ENCODE data around the gene CXADR.

The CXADR gene

DNA sequence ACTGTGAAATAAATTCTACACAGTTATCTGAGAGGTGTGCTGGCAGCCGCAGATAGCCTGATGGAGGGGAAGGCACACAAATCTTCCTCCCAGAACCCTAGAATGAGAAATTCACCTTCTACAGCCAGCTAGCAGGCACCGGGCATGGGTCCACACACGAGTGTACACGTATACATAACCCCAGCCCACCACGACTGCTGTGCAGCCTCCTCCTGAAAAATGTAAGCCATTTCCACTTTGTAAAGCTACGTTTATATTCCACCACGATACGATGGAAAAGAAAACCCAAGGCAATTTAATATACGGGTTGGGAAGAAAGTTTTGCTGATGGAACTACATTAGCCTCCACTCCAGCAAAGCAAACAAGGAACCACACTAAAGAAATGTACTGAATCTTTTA lies 98.1 kb downstream of the CXADR start:
- peak; percentile 1 for DNase-seq

DNA sequence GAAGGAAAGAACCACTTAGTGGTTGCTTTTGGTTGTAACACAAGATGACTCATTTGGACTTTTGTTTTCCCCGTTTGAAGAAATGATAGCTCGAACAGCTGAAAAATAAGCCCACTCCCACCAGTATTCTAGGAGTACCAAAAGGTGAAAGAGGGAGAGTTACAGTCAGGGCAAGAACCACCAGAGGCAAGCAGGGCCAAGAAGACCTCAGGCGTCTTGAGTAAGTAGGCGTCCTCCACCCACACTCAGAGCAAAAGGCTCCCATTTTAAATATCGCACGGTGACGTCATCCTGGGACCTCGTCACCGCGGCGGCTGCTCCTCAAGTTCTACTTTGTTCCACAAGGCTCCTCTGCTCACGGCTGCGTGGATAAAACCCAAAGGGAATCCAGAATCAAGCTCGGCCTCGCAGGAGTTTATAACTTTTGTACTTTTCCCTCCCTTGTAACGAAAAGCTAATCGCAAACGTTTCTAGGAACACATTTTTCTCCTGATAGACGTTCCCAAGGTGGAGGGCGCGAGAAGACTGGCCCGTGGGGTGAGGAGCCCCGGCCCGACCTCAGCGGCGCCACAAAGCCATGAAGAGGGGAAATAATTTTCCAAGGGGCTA lies 98.7 kb downstream of the CXADR start:
- DNase-seq = peak; percentile 66

DNA sequence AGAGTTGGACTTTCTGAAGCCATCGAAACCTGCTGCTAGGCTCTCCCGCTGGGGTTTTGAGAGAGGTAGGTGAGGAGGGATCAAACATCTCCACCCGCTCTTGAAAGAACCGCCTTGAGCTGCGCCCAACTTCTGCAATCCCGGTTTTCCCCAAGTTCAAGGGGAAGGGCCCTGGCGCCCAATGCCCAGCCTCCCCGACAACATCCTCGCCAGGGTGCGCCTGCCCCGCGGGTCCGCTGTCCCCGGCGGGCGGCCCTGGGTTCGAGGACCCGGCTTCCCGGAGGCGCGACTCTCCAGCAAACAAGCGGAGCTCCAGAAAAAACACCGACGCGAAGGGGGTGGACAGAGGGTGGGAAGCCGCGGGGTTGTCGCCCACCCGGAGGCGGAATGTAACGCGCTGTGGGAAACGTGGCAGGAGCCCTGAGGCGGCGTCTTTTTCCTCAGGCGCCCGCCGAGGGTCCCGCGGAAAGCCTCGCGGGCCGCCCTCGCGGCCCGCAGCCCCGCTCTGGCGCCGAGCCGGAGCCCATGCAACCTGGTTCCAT lies 99.3 kb downstream of the CXADR start:
- DNase-seq = peak; percentile 19

DNA sequence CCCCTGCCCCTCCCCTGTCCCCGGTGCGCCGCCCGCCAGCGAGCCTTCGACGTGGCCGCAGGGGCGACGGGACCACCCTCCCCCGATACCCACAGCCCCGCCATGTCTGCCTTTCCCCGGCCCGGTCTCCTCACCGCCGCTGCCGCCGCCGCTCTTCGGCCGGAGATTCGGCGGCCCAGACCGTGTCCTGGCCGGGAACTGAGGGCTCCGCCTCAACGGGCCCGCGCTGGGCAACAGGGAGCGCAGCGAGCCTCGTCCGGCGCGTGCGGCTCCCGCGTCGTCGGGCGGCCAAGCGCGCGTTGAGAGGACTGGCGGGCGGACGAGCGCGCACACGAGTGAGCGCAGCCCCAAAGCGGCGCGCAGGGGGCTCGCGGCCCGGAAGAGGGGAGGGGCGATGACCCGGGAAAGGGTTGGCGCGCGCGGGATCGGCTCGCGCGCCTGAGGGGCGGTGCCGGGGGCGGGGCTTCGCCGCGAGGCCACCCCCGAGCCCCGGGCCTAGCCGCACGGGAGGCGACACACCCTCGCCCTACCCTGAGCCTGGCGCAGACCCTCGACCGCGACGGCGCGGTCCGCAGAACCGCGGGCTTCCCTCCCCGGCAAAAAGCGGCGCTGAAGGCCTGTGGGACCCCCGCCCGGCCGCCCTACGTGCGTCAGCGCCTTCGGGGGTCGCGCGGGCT lies 99.9 kb downstream of the CXADR start, which contains the start of gene BTG3:
BTG3 (minus strand) TSS at position 337 of the 677 bp plus-strand sequence. CDS start 3,757 bp downstream, outside the sequence.
- DNase-seq = peak; percentile 72

DNA sequence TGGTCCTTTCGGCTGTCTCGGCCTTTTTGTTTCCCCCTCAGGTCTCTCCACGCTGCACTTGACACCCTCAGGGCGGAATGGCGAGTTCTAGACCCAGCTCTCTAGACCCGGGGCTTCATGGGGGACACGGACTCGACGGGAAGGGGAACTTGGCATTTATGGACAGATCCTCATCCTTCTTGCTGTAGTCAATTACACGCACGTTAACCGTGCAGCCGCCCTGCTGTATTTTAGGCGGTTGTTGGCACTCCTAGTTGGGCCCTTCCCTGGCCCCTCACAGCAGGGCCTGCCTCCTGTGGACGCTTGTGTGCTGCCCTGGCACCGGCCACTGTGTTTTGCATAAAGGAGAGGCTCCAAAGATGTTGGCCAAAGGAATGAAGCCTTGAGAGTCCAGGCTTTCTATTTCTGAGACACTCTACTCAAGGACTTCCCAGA lies 100.4 kb downstream of the CXADR start:
- DNase-seq = peak; percentile 6

DNA sequence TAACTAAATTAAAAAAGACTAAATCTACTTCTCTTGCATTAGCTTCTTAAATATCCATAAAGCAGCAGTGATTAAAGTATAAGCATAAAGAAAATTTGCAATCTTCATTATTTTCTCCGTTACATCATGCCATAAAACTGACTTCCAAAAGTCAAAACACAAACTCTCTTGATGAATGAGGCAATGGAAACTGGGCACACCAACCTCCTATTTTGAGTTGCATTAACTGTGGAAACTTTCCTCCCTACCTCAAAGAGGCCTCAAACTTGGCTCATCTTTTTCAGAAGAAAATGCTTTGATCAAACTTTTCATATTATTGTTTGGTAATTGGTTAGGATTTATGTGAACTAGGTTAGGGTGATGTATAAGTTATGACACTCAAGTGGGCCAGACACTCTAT lies 104.0 kb downstream of the CXADR start:
- DNase-seq = no peak

DNA sequence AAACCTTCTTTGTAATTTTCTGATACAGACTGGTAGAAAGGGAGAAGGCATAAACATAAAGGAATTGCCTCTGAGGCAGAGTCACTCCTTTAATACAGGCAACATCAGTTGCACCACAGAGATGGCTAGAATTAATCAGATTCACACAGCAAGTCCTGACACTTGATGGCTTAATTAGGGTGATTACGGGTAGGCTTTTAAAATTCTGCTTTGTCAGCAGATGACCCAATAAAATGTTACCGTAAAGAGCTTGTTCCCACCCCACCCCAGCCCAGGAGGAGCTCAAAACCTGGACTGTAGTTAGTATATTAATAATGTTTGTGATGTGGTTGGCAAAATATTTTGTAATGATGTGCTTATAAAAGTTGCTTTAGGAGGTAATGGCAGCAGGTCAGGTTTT lies 109.2 kb downstream of the CXADR start:
- no peak for DNase-seq

DNA sequence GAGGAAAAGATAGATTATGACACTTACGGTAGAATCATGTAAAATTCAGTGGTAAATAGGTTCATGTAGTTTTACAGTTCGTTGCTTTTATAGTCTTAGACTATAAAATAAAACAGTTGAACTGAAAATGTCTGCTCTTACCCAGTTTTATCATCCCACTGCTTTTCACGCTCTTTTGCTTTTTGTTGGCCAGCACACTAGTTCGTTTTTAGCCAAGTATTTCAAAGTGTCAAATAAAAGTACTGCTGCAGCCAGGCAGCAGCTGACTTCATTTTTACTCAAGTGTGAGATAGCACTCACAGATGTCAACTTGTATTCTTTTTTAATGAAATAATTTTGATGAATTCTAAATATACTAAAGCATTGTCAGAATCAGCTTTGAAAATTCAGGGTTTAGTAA lies 118.4 kb downstream of the CXADR start:
- no peak for DNase-seq

DNA sequence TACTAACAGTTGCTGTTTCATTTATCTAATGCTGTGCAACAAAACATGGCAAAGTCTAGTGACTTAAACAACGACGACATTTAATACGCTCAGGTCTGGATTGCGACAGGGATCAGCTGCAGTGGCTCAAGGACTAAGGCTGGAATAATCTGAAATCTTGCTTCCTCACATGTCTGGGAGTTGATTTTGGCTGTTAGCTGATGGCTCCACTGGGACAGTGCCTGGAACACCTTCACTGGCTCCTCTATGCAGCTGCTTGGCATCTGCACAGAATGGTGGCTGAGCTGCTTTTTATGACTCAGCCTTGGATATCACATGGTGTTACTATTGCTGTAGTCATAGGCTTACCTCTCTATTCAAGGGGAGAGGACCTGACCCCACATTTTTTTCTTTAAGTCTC lies 123.9 kb downstream of the CXADR start:
- DNase-seq = no peak

DNA sequence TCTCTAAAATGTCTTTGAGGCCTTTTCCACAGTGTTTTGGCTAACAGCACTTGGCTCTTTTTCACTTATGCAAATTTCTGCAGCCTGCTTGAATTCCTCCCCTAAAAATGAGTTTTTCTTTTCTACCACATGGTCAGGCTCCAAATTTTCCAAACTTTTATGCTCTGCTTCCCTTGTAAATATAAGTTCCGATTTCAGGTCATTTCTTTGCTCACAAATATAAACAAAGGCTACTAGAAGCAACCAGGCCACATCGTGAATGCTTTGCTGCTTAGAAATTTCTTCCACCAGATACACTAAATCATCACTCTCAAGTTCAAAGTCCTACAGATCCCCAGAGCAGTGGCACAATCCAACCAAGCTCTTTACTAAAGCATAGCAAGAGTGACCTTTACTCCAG lies 128.0 kb downstream of the CXADR start:
- no peak for DNase-seq

All from T-helper 9 cell (primary cell).